Body of pancreas (tissue), 4 donors: ENCODE measurements around the gene ATP1A4. TPM values are rescaled to one million over a fixed set of nuclear protein-coding genes. Genes with fewer than 3 reads are reported as not detected.

Experiments
- ATAC-seq: fragments of 150-250 bp; one replicate; pipeline ENCODE4 v1.9.1; 2016
- DNase-seq, 4 donors: peaks; one replicate each; pipeline ENCODE4 v3.0.0-alpha.2; 2019
- H3K27ac ChIP-seq, 4 donors: fragments of 200-600 bp; sonication (generic); 1 replicate in 3 of 4; 2 replicates in 1 of 4; pipeline versions ENCODE4 v1.5.1 to v1.6.1; 2016 to 2019; ENCODE audit warnings: mild to moderate bottlenecking in 1 of 4, mixed read lengths in 1 of 4, moderate library complexity in 1 of 4
- H3K27me3 ChIP-seq, 2 donors: fragments of 200-600 bp; sonication (generic); one replicate each; pipeline ENCODE4 v1.6.0; 2016; ENCODE audit warnings: mild to moderate bottlenecking in 1 of 2
- H3K36me3 ChIP-seq, 2 donors: fragments of 200-600 bp; sonication (generic); replicated peaks in 1 of 2; 2 replicates each; pipeline ENCODE4 v1.5.1; 2016; ENCODE audit warnings: low read depth in 2 of 2; ENCODE audit not compliant: insufficient read depth in 1 of 2
- H3K4me1 ChIP-seq: fragments of 200-600 bp; sonication (generic); one replicate; pipeline ENCODE4 v1.6.0; 2016
- H3K4me3 ChIP-seq, 2 donors: fragments of 200-600 bp; sonication (generic); 1 replicate in 1 of 2; 2 replicates in 1 of 2; pipeline ENCODE4 v1.5.1; 2016 to 2019
- H3K9me3 ChIP-seq, 3 donors: fragments of 200-600 bp; sonication (generic); 1 replicate in 2 of 3; 2 replicates in 1 of 3; pipeline ENCODE4 v1.5.1; 2016
- POLR2A ChIP-seq, 3 donors: fragments of 450-650 bp; IDR thresholded peaks; one replicate each; pipeline ENCODE4 v1.6.1; 2016; ENCODE audit warnings: antibody characterized with exemption in 3 of 3, mild to moderate bottlenecking in 2 of 3
- WGBS, 2 donors: methylation state at CpG; one replicate each; pipeline ENCODE4 v1.1.5; 2017; 5-methylcytosine and 5-hydroxymethylcytosine counted together
- intact Hi-C: fragments of 100-400 bp; cut with DNase I; formaldehyde crosslinking; loops from one replicate; pipeline ENCODE4 v1.15.1; 2023
- total RNA-seq, 2 donors: library from RNA; depleted of rRNA; stranded (reverse); fragments of >200 nt; gene quantifications; one replicate each; pipeline ENCODE4 v1.1.0, GENCODE V29; 2016
- TF ChIP-seq, protein P1 (sequence below), 7 experiments: fragments of 450-650 bp in 4 of 7; fragments of 200-600 bp in 3 of 7; sonication (generic) in 3 of 7; IDR thresholded peaks; one replicate each; pipeline ENCODE4 v1.5.1; 2016 to 2019; ENCODE audit warnings: antibody characterized with exemption in 7 of 7

ATP1A4 gene
- total RNA-seq, 2 donors from 2014 or later: not detected

DNA sequence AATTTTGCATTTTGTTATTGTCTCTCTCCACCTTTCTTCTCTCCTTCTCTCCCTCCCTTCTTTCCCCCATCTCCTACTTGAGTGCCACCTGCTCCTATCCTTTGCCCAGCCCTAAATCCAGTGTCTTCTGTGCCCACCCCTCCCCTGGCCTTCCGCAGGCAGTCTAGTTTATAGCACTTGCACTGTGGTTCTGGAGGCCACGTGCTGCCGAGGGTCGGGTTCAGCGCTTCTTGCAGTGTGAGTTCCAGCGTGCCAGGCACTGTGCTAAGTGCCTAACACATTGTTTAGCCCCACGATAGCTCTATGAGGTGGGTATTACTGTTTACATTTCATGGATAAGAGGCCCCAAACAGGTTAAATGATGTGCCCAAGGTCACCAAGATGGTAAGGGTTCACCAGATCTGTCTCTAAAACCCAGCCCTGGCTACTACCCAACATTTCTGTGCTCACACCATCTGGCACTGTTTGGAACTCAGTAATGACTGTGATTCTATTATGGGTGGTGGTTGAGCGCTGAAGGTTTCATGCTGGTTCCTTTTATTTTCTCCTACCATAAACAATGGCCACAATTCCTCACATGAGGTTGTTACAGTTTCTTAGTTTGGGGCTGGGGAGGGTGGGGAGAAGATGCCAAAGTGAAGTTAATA lies 14.1 kb upstream of the ATP1A4 start:
- TF ChIP-seq, protein P1, sequence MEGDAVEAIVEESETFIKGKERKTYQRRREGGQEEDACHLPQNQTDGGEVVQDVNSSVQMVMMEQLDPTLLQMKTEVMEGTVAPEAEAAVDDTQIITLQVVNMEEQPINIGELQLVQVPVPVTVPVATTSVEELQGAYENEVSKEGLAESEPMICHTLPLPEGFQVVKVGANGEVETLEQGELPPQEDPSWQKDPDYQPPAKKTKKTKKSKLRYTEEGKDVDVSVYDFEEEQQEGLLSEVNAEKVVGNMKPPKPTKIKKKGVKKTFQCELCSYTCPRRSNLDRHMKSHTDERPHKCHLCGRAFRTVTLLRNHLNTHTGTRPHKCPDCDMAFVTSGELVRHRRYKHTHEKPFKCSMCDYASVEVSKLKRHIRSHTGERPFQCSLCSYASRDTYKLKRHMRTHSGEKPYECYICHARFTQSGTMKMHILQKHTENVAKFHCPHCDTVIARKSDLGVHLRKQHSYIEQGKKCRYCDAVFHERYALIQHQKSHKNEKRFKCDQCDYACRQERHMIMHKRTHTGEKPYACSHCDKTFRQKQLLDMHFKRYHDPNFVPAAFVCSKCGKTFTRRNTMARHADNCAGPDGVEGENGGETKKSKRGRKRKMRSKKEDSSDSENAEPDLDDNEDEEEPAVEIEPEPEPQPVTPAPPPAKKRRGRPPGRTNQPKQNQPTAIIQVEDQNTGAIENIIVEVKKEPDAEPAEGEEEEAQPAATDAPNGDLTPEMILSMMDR (IDR thresholded peaks at IDR 0.05): no peak
- no peak for TF ChIP-seq POLR2A (IDR thresholded peaks at IDR 0.05)
- ATAC-seq: no peak
- 74 to 84% methylated on average over 8 of the region's 8 CpGs for WGBS, 2 donors
- no peaks in the 10 kb centered on the region for H3K9me3 ChIP-seq
- no peak overlapping the region for H3K27ac ChIP-seq
- no peak overlapping the region for H3K4me3 ChIP-seq
- DNase-seq: no peak
- intact Hi-C loops: no loop called here
- H3K36me3 ChIP-seq: no peaks in the 10 kb centered on the region
- H3K4me1 ChIP-seq: peaks cover 1% of the 10 kb centered on the region
- H3K27me3 ChIP-seq: no peaks in the 10 kb centered on the region

DNA sequence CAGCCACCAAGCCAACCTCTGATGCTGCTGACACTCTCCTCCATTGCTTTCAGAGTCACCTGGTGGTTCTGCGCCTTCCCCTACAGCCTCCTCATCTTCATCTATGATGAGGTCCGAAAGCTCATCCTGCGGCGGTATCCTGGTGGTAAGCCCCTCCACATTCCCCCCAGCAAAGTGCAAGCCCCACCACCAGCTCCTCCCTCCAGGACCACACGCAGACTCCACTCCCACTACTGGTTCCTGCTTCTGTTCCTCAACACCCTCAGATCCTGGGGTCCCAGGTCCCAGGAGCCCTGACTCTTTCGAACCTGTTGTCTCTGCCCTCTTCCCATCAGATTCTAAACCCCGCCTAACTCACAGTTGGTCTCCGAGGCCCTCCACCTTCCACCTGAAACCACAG lies 11.6 kb upstream of the ATP1A4 start:
- 89 to 91% methylated on average over 8 of the region's 8 CpGs for WGBS, 2 donors
- Histone ChIP-seq H3K4me3 (no peak overlapping the region), H3K9me3 (no peaks in the 10 kb centered on the region), H3K36me3 (no peaks in the 10 kb centered on the region), H3K4me1 (no peaks in the 10 kb centered on the region), H3K27ac (no peak overlapping the region), H3K27me3 (no peaks in the 10 kb centered on the region)
- TF ChIP-seq, protein P1 (IDR thresholded peaks at IDR 0.05): no peak
- TF ChIP-seq POLR2A (IDR thresholded peaks at IDR 0.05): no peak
- DNase-seq (no peak), ATAC-seq (no peak)
- intact Hi-C loops: no loop called here

DNA sequence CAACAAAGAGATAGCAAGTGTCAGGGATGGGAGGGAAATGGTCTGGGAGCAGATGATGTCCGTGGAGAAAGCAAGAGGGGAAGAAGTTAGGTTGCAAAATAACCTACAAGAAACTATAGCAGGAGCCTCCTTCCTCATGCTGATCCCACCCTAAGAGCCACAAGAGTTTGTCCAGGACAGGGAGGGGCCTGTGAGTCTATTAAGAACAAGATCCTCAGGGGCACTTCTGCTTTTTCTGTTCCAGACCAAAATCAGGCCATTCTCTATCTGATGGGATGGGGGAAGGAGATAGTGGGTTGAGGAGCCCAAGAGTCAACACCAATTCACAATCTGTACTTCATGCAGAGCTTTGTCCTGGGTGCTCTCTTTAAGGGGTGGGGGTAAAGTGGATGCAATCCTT lies 7.7 kb upstream of the ATP1A4 start:
- WGBS, 2 donors: 18 to 28% methylated on average over 1 of the region's 1 CpG
- Histone ChIP-seq H3K27me3 (no peaks in the 10 kb centered on the region), H3K4me1 (no peaks in the 10 kb centered on the region), H3K27ac (no peak overlapping the region), H3K36me3 (no peaks in the 10 kb centered on the region), H3K4me3 (no peak overlapping the region), H3K9me3 (no peaks in the 10 kb centered on the region)
- no peak for ATAC-seq
- DNase-seq: peak in 1 of 4 donors; percentile 27
- intact Hi-C loops: no loop called here
- TF ChIP-seq, protein P1 (IDR thresholded peaks at IDR 0.05): no peak
- TF ChIP-seq POLR2A (IDR thresholded peaks at IDR 0.05): no peak

DNA sequence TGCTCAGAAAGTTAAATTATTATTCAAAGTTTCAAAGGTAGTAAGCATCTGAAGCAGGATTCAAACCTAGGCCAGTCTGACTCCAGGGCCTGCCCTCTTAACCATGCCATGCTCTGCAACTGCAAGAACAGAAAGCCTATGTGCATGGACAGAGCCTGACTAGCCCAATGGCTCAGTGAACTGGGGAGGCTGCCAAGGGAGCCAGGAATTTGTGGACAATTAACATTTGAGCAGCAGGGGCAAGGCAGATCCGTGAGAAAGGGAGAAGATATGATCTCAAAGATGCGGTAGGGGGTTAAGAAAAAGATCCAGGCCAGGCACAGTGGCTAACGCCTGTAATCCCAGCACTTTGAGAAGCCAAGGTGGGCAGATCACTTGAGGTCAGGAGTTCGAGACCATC lies 6.5 kb upstream of the ATP1A4 start:
- H3K9me3 ChIP-seq: no peaks in the 10 kb centered on the region
- no peak overlapping the region for H3K4me3 ChIP-seq
- no peaks in the 10 kb centered on the region for H3K36me3 ChIP-seq
- TF ChIP-seq, protein P1 (IDR thresholded peaks at IDR 0.05): no peak
- no peak for TF ChIP-seq POLR2A (IDR thresholded peaks at IDR 0.05)
- DNase-seq: no peak
- ATAC-seq: no peak
- no peak overlapping the region for H3K27ac ChIP-seq
- no peaks in the 10 kb centered on the region for H3K4me1 ChIP-seq
- intact Hi-C loops: no loop called here
- H3K27me3 ChIP-seq: no peaks in the 10 kb centered on the region
- WGBS, 2 donors: 56 to 76% methylated on average over 4 of the region's 4 CpGs

DNA sequence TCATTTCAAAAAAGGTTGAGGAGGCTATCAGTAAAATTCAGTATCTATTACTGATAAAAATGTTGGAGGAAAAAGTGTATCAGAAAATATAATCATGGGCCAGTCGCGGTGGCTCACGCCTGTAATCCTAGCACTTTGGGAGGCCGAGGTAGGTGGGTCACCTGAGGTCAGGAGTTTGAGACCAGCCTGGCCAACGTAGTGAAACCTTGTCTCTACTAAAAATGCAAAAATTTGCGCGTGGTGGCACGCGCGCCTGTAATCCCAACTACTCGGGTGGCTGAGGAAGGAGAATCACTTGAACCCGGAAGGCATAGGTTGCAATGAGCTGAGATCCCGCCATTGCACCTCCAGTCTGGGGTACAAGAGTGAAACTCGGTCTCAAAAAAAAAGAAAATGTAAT lies 5.3 kb upstream of the ATP1A4 start:
- no peaks in the 10 kb centered on the region for H3K27me3 ChIP-seq
- no peak for DNase-seq
- 89 to 90% methylated on average over 14 of the region's 14 CpGs for WGBS, 2 donors
- no peaks in the 10 kb centered on the region for H3K4me1 ChIP-seq
- no peak for ATAC-seq
- intact Hi-C loops: no loop called here
- no peak for TF ChIP-seq POLR2A (IDR thresholded peaks at IDR 0.05)
- TF ChIP-seq, protein P1 (IDR thresholded peaks at IDR 0.05): no peak
- no peak overlapping the region for H3K4me3 ChIP-seq
- H3K9me3 ChIP-seq: no peaks in the 10 kb centered on the region
- no peak overlapping the region for H3K27ac ChIP-seq
- no peaks in the 10 kb centered on the region for H3K36me3 ChIP-seq
